HEK293T (cell line): ENCODE measurements around the gene DRD1.

Experiments
- ARNT ChIP-seq: fragments of 450-650 bp; IDR thresholded peaks from 2 replicates; pipeline ENCODE4 v1.6.1; 2017; ENCODE audit warnings: mild to moderate bottlenecking
- BHLHE40 ChIP-seq: fragments of 450-650 bp; IDR thresholded peaks from 2 replicates; pipeline ENCODE4 v1.6.1; 2016; ENCODE audit warnings: mild to moderate bottlenecking, moderate library complexity, borderline replicate concordance
- FOXA1 ChIP-seq: fragments of 450-650 bp; IDR thresholded peaks from 2 replicates; pipeline ENCODE4 v1.6.1; 2016; ENCODE audit warnings: mild to moderate bottlenecking
- FOXK2 ChIP-seq: fragments of 450-650 bp; IDR thresholded peaks from 2 replicates; pipeline ENCODE4 v1.6.1; 2016; ENCODE audit warnings: mild to moderate bottlenecking
- FOXM1 ChIP-seq: fragments of 450-650 bp; IDR thresholded peaks from 2 replicates; pipeline ENCODE4 v1.6.1; 2017; ENCODE audit warnings: mild to moderate bottlenecking, borderline replicate concordance
- HDGF ChIP-seq: fragments of 450-650 bp; IDR thresholded peaks from 2 replicates; pipeline ENCODE4 v1.6.1; 2017; ENCODE audit warnings: antibody characterized with exemption, borderline replicate concordance
- NFRKB ChIP-seq: fragments of 450-650 bp; IDR thresholded peaks from 2 replicates; pipeline ENCODE4 v1.6.1; 2016; ENCODE audit warnings: mild to moderate bottlenecking, moderate library complexity
- SP1 ChIP-seq: fragments of 450-650 bp; IDR thresholded peaks from 2 replicates; pipeline ENCODE4 v1.6.1; 2017
- SUZ12 ChIP-seq: fragments of 450-650 bp; IDR thresholded peaks from 2 replicates; pipeline ENCODE4 v1.6.1; 2016; ENCODE audit warnings: mild to moderate bottlenecking
- TARDBP ChIP-seq: fragments of 450-650 bp; IDR thresholded peaks from 2 replicates; pipeline ENCODE4 v1.6.1; 2016
- ZNF384 ChIP-seq: fragments of 450-650 bp; IDR thresholded peaks from 2 replicates; pipeline ENCODE4 v1.6.1; 2016
- TF ChIP-seq, protein P1 (sequence below): fragments of 450-650 bp; IDR thresholded peaks from 2 replicates; pipeline ENCODE4 v1.6.1; 2016

DNA sequence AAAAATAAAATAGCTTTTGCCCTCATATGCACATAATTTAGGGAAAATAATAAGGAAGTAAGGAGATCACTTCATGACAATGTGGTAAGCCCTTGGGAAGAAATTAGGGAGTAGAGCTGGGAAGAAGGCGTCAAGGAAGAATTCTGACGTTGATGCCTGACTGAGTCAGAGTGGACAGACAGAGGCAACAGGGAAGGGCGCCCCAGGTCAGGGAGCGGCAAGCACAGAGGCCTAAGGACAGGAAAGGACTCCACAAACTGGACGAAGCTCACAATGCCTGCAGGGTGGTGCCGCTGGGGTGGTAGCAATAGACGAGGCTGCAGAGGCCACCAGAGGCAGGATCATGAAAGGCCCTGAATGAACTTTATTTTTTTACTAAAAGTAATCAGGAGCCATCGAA, 7.6 kb downstream of the DRD1 start:
- no peak for TF ChIP-seq FOXM1
- no peak for TF ChIP-seq TARDBP
- TF ChIP-seq NFRKB: no peak
- TF ChIP-seq BHLHE40: no peak
- TF ChIP-seq SUZ12: no peak
- no peak for TF ChIP-seq HDGF
- TF ChIP-seq FOXA1: no peak
- no peak for TF ChIP-seq SP1
- no peak for TF ChIP-seq ZNF384
- TF ChIP-seq, protein P1, sequence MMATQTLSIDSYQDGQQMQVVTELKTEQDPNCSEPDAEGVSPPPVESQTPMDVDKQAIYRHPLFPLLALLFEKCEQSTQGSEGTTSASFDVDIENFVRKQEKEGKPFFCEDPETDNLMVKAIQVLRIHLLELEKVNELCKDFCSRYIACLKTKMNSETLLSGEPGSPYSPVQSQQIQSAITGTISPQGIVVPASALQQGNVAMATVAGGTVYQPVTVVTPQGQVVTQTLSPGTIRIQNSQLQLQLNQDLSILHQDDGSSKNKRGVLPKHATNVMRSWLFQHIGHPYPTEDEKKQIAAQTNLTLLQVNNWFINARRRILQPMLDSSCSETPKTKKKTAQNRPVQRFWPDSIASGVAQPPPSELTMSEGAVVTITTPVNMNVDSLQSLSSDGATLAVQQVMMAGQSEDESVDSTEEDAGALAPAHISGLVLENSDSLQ: no peak
- TF ChIP-seq ARNT: no peak
- TF ChIP-seq FOXK2: no peak
